Measurements from ENCODE around the gene NOTCH3.

Gene NOTCH3

DNA sequence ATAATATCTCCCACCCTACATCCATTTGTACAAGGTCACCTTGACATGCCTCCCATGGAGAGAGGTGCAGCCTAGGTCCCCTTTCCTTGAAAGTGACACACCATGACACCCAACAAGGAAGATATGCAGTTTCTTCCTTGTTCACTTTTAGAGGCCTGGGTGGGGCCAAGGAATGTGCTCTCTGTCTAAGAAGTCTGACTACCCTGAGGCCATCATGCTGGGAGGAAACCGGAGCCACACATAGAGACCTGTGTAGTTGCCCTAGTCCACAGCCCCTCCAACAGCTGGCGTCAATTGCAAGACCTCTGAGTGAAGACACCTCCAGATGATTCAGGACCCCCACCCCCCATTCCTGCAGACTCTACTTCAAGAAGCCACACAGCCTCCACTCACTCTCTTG lies 82.5 kb downstream of the NOTCH3 start:
- Histone ChIP-seq H4K8ac (ENCODE audit: low read depth, low read length) (no peak overlapping the region), H3K4me2 (ENCODE audit: low read length) (no peak overlapping the region), H3K9ac (ENCODE audit: low read length) (no peak overlapping the region), H3K23ac (ENCODE audit: low read length) (no peak overlapping the region), H3K27me3 (ENCODE audit: insufficient read depth, low read length, poor library complexity) (no peaks in the 10 kb centered on the region), H3K79me2 (ENCODE audit: control insufficient read depth, insufficient read depth, low read length) (no peaks in the 10 kb centered on the region), H3K4me3 (ENCODE audit: low read length) (no peak overlapping the region), H3K4me1 (ENCODE audit: control insufficient read depth, low read depth, low read length) (no peaks in the 10 kb centered on the region), H3K56ac (ENCODE audit: low read length) (no peak overlapping the region), H3K4ac (ENCODE audit: low read depth, low read length) (no peak overlapping the region), H3K27ac (ENCODE audit: low read depth, low read length) (no peak overlapping the region), H2BK120ac (ENCODE audit: low read depth, low read length) (no peak overlapping the region), H3K79me1 (ENCODE audit: low read length) (peaks cover 2% of the 10 kb centered on the region), H2BK15ac (replicated peaks; ENCODE audit: low read depth) (no peak overlapping the region), H2BK5ac (ENCODE audit: low read length) (no peak overlapping the region), H3K18ac (ENCODE audit: low read length) (no peak overlapping the region), H4K5ac (ENCODE audit: low read length) (no peak overlapping the region), H3K36me3 (ENCODE audit: control insufficient read depth, insufficient read depth, low read length) (peaks cover 7% of the 10 kb centered on the region), H2AK5ac (ENCODE audit: low read length) (no peak overlapping the region)
- no CpG with 5 or more reads among the region's 2 CpGs for WGBS (ENCODE audit: extremely low coverage, insufficient coverage, low lambda C conversion rate)
- DNase-seq = no peak

- H3K36me3 ChIP-seq (ENCODE audit: control insufficient read depth, insufficient read depth, low read length) = peaks cover 9% of the 10 kb centered on the region
- no CpG with 5 or more reads among the region's 12 CpGs for WGBS (ENCODE audit: extremely low coverage, insufficient coverage, low lambda C conversion rate)
Observed at GRCh38 chr19:15116856-15117255, 83.9 kb downstream of the NOTCH3 start.

GRCh38 chr19:15115762-15116615 lies 84.8 kb downstream of the NOTCH3 start:
- H3K56ac ChIP-seq (ENCODE audit: low read length) = no peak overlapping the region
- no peak overlapping the region for H2AK5ac ChIP-seq (ENCODE audit: low read length)
- no peak overlapping the region for H3K27ac ChIP-seq (ENCODE audit: low read depth, low read length)
- no peak overlapping the region for H3K23ac ChIP-seq (ENCODE audit: low read length)
- H4K5ac ChIP-seq (ENCODE audit: low read length) = no peak overlapping the region
- H2BK15ac ChIP-seq (replicated peaks; ENCODE audit: low read depth) = no peak overlapping the region
- no peaks in the 10 kb centered on the region for H3K79me2 ChIP-seq (ENCODE audit: control insufficient read depth, insufficient read depth, low read length)
- H2BK5ac ChIP-seq (ENCODE audit: low read length) = no peak overlapping the region
- no peak overlapping the region for H3K4ac ChIP-seq (ENCODE audit: low read depth, low read length)
- H3K4me3 ChIP-seq (ENCODE audit: low read length) = no peak overlapping the region
- peaks cover 9% of the 10 kb centered on the region for H3K36me3 ChIP-seq (ENCODE audit: control insufficient read depth, insufficient read depth, low read length)
- no peaks in the 10 kb centered on the region for H3K4me1 ChIP-seq (ENCODE audit: control insufficient read depth, low read depth, low read length)
- no peaks in the 10 kb centered on the region for H3K79me1 ChIP-seq (ENCODE audit: low read length)
- no peak overlapping the region for H3K9ac ChIP-seq (ENCODE audit: low read length)
- no peak overlapping the region for H2BK120ac ChIP-seq (ENCODE audit: low read depth, low read length)
- H3K4me2 ChIP-seq (ENCODE audit: low read length) = no peak overlapping the region
- no peak for DNase-seq
- WGBS (ENCODE audit: extremely low coverage, insufficient coverage, low lambda C conversion rate) = no CpG with 5 or more reads among the region's 23 CpGs
- no peaks in the 10 kb centered on the region for H3K27me3 ChIP-seq (ENCODE audit: insufficient read depth, low read length, poor library complexity)
- H4K8ac ChIP-seq (ENCODE audit: low read depth, low read length) = no peak overlapping the region
- no peak overlapping the region for H3K18ac ChIP-seq (ENCODE audit: low read length)

More at GRCh38 chr19:15116856-15117255, 83.9 kb downstream of the NOTCH3 start:
- no peak overlapping the region for H2AK5ac ChIP-seq (ENCODE audit: low read length)
- no peaks in the 10 kb centered on the region for H3K79me2 ChIP-seq (ENCODE audit: control insufficient read depth, insufficient read depth, low read length)
- H3K4me2 ChIP-seq (ENCODE audit: low read length) = no peak overlapping the region
- no peak overlapping the region for H3K9ac ChIP-seq (ENCODE audit: low read length)
- no peaks in the 10 kb centered on the region for H3K79me1 ChIP-seq (ENCODE audit: low read length)
- no peak overlapping the region for H3K4ac ChIP-seq (ENCODE audit: low read depth, low read length)
- H2BK15ac ChIP-seq (replicated peaks; ENCODE audit: low read depth) = no peak overlapping the region
- H3K4me1 ChIP-seq (ENCODE audit: control insufficient read depth, low read depth, low read length) = no peaks in the 10 kb centered on the region
- H3K27ac ChIP-seq (ENCODE audit: low read depth, low read length) = no peak overlapping the region
- no peak for DNase-seq
- no peak overlapping the region for H3K4me3 ChIP-seq (ENCODE audit: low read length)
- no peaks in the 10 kb centered on the region for H3K27me3 ChIP-seq (ENCODE audit: insufficient read depth, low read length, poor library complexity)
- H4K8ac ChIP-seq (ENCODE audit: low read depth, low read length) = no peak overlapping the region
- no peak overlapping the region for H2BK5ac ChIP-seq (ENCODE audit: low read length)
- H2BK120ac ChIP-seq (ENCODE audit: low read depth, low read length) = no peak overlapping the region
- no peak overlapping the region for H4K5ac ChIP-seq (ENCODE audit: low read length)
- H3K18ac ChIP-seq (ENCODE audit: low read length) = no peak overlapping the region
- no peak overlapping the region for H3K23ac ChIP-seq (ENCODE audit: low read length)
- H3K56ac ChIP-seq (ENCODE audit: low read length) = no peak overlapping the region

GRCh38 chr19:15115080-15115479 lies 85.7 kb downstream of the NOTCH3 start:
- Histone ChIP-seq H3K4me2 (ENCODE audit: low read length) (no peak overlapping the region), H3K23ac (ENCODE audit: low read length) (no peak overlapping the region), H3K4me3 (ENCODE audit: low read length) (no peak overlapping the region), H3K27me3 (ENCODE audit: insufficient read depth, low read length, poor library complexity) (no peaks in the 10 kb centered on the region), H3K18ac (ENCODE audit: low read length) (no peak overlapping the region), H3K9ac (ENCODE audit: low read length) (no peak overlapping the region), H3K4ac (ENCODE audit: low read depth, low read length) (no peak overlapping the region), H3K56ac (ENCODE audit: low read length) (no peak overlapping the region), H4K5ac (ENCODE audit: low read length) (no peak overlapping the region), H2BK120ac (ENCODE audit: low read depth, low read length) (no peak overlapping the region), H2AK5ac (ENCODE audit: low read length) (no peak overlapping the region), H3K27ac (ENCODE audit: low read depth, low read length) (no peak overlapping the region), H2BK15ac (replicated peaks; ENCODE audit: low read depth) (no peak overlapping the region), H3K79me2 (ENCODE audit: control insufficient read depth, insufficient read depth, low read length) (no peaks in the 10 kb centered on the region), H3K4me1 (ENCODE audit: control insufficient read depth, low read depth, low read length) (no peaks in the 10 kb centered on the region), H3K36me3 (ENCODE audit: control insufficient read depth, insufficient read depth, low read length) (peaks cover 9% of the 10 kb centered on the region), H2BK5ac (ENCODE audit: low read length) (no peak overlapping the region), H3K79me1 (ENCODE audit: low read length) (no peaks in the 10 kb centered on the region), H4K8ac (ENCODE audit: low read depth, low read length) (no peak overlapping the region)
- no CpG with 5 or more reads among the region's 13 CpGs for WGBS (ENCODE audit: extremely low coverage, insufficient coverage, low lambda C conversion rate)
- DNase-seq = no peak

- DNase-seq = no peak
- H4K5ac ChIP-seq (ENCODE audit: low read length) = no peak overlapping the region
- no peaks in the 10 kb centered on the region for H3K27me3 ChIP-seq (ENCODE audit: insufficient read depth, low read length, poor library complexity)
- no peak overlapping the region for H2BK120ac ChIP-seq (ENCODE audit: low read depth, low read length)
- H2BK15ac ChIP-seq (replicated peaks; ENCODE audit: low read depth) = no peak overlapping the region
- H3K18ac ChIP-seq (ENCODE audit: low read length) = no peak overlapping the region
- no peak overlapping the region for H3K4me3 ChIP-seq (ENCODE audit: low read length)
- no peak overlapping the region for H2BK5ac ChIP-seq (ENCODE audit: low read length)
- WGBS (ENCODE audit: extremely low coverage, insufficient coverage, low lambda C conversion rate) = no CpG with 5 or more reads among the region's 7 CpGs
- no peak overlapping the region for H3K9ac ChIP-seq (ENCODE audit: low read length)
- H3K4me1 ChIP-seq (ENCODE audit: control insufficient read depth, low read depth, low read length) = no peaks in the 10 kb centered on the region
- H3K23ac ChIP-seq (ENCODE audit: low read length) = no peak overlapping the region
- H4K8ac ChIP-seq (ENCODE audit: low read depth, low read length) = no peak overlapping the region
- H2AK5ac ChIP-seq (ENCODE audit: low read length) = no peak overlapping the region
- H3K27ac ChIP-seq (ENCODE audit: low read depth, low read length) = no peak overlapping the region
- H3K79me1 ChIP-seq (ENCODE audit: low read length) = no peaks in the 10 kb centered on the region
- no peaks in the 10 kb centered on the region for H3K79me2 ChIP-seq (ENCODE audit: control insufficient read depth, insufficient read depth, low read length)
- no peak overlapping the region for H3K4ac ChIP-seq (ENCODE audit: low read depth, low read length)
- H3K36me3 ChIP-seq (ENCODE audit: control insufficient read depth, insufficient read depth, low read length) = peaks cover 9% of the 10 kb centered on the region
- no peak overlapping the region for H3K56ac ChIP-seq (ENCODE audit: low read length)
- no peak overlapping the region for H3K4me2 ChIP-seq (ENCODE audit: low read length)
Observed at GRCh38 chr19:15114153-15114540, 86.6 kb downstream of the NOTCH3 start.

Measured in mesendoderm (in vitro differentiated cells).